Breast epithelium (tissue), 3 donors: ENCODE results near the gene PLOD3.

Source experiments
- CTCF ChIP-seq, 3 donors: fragments of 450-650 bp; IDR thresholded peaks; one replicate each; pipeline ENCODE4 v1.5.1; 2016 to 2017; ENCODE audit warnings: antibody characterized with exemption in 3 of 3, mild to moderate bottlenecking in 3 of 3, moderate library complexity in 3 of 3
- POLR2A ChIP-seq: fragments of 450-650 bp; IDR thresholded peaks from one replicate; pipeline ENCODE4 v1.6.1; 2016; ENCODE audit warnings: antibody characterized with exemption, mild to moderate bottlenecking, moderate library complexity
- POLR2AphosphoS5 ChIP-seq, 3 donors: sonication (generic); formaldehyde crosslinking; IDR thresholded peaks; one replicate each; pipeline ENCODE4 v1.6.1; 2017; ENCODE audit warnings: antibody characterized with exemption in 3 of 3

- TF ChIP-seq CTCF (IDR thresholded peaks at IDR 0.05) = no peak
- TF ChIP-seq POLR2A = no peak
- no peak for TF ChIP-seq POLR2AphosphoS5 (IDR thresholded peaks at IDR 0.05)
These were observed 17.3 kb upstream of the PLOD3 start for GRCh38 chr7:101234636-101235035.
